GM12878 (cell line): Measurements from ENCODE around the gene CHRNA9. TPM values are rescaled to one million over a fixed set of nuclear protein-coding genes. Genes with fewer than 3 reads are reported as not detected.
A peak's percentile ranks its signal among the peaks of the same experiment; 100 is the strongest.

Experiments
- BACH1 ChIP-seq: fragments of 450-650 bp; IDR thresholded peaks from 2 replicates; pipeline ENCODE4 v1.6.1; 2017; ENCODE audit warnings: mild to moderate bottlenecking, borderline replicate concordance
- BCL3 ChIP-seq: IDR thresholded peaks from 2 replicates; pipeline ENCODE4 v1.6.1; 2011; ENCODE audit warnings: borderline replicate concordance, low read depth, mild to moderate bottlenecking, moderate library complexity, low read length; ENCODE audit not compliant: insufficient read depth, poor library complexity, severe bottlenecking
- CHD1 ChIP-seq: IDR thresholded peaks from 2 replicates; pipeline ENCODE4 v1.6.1; 2012; ENCODE audit warnings: low read depth, low read length, improper control_type of control experiment
- CHD4 ChIP-seq: fragments of 200-600 bp; sonication (generic); IDR thresholded peaks from 2 replicates; pipeline ENCODE4 v1.6.1; 2016; ENCODE audit warnings: mild to moderate bottlenecking
- CTCF ChIP-seq, 3 experiments: IDR thresholded peaks in 2 of 3; conservative IDR thresholded peaks in 1 of 3; 2 replicates each; pipeline ENCODE4 v1.5.1; 2011; ENCODE audit warnings: low read depth in 3 of 3, low read length in 3 of 3, mild to moderate bottlenecking in 3 of 3, control low read depth in 2 of 3, moderate library complexity in 2 of 3, inconsistent platforms in 1 of 3, mixed read lengths in 1 of 3; ENCODE audit not compliant: control insufficient read depth in 2 of 3, insufficient read depth in 1 of 3; ENCODE audit errors: extremely low read depth in 1 of 3
- EGR1 ChIP-seq, 2 experiments: IDR thresholded peaks; 1 replicate in 1 of 2; 2 replicates in 1 of 2; pipeline ENCODE4 v1.6.1; 2011 to 2012; ENCODE audit warnings: low read depth in 2 of 2, low read length in 2 of 2, borderline replicate concordance in 1 of 2, mild to moderate bottlenecking in 1 of 2, moderate library complexity in 1 of 2
- ESRRA ChIP-seq: IDR thresholded peaks from 2 replicates; pipeline ENCODE4 v1.6.1; 2012; ENCODE audit warnings: mild to moderate bottlenecking, low read length, improper control_type of control experiment
- HDAC6 ChIP-seq: fragments of 200-600 bp; sonication (generic); IDR thresholded peaks from one replicate; pipeline ENCODE4 v1.8.0; 2017; ENCODE audit warnings: antibody characterized with exemption; ENCODE audit not compliant: unreplicated experiment
- HSF1 ChIP-seq: fragments of 150-350 bp; IDR thresholded peaks from 2 replicates; pipeline ENCODE4 v1.6.1; 2014; ENCODE audit warnings: mild to moderate bottlenecking, low read depth, low read length
- JUND ChIP-seq: IDR thresholded peaks from 2 replicates; pipeline ENCODE4 v1.6.1; 2012; ENCODE audit warnings: low read depth, mild to moderate bottlenecking, low read length, improper control_type of control experiment, moderate library complexity
- KDM1A ChIP-seq: fragments of 200-600 bp; sonication (generic); IDR thresholded peaks from 2 replicates; pipeline ENCODE4 v1.6.1; 2016; ENCODE audit warnings: borderline replicate concordance
- MAX ChIP-seq: IDR thresholded peaks from 2 replicates; pipeline ENCODE4 v1.6.1; 2012; ENCODE audit warnings: low read depth, low read length, improper control_type of control experiment
- MXI1 ChIP-seq: fragments of 150-350 bp; IDR thresholded peaks from 2 replicates; pipeline ENCODE4 v1.6.1; 2011; ENCODE audit warnings: low read depth, mild to moderate bottlenecking, inconsistent platforms, low read length, improper control_type of control experiment
- MYB ChIP-seq: fragments of 150-350 bp; IDR thresholded peaks from 2 replicates; pipeline ENCODE4 v1.6.1; 2014; ENCODE audit warnings: mild to moderate bottlenecking, low read depth, low read length, borderline replicate concordance
- PAX5 ChIP-seq: IDR thresholded peaks from 2 replicates; pipeline ENCODE4 v1.6.1; 2011; ENCODE audit warnings: low read depth, low read length, borderline replicate concordance
- POU2F2 ChIP-seq: IDR thresholded peaks from 3 replicates; pipeline ENCODE4 v1.6.1; 2011; ENCODE audit warnings: low read depth, mild to moderate bottlenecking, low read length, borderline replicate concordance
- RB1 ChIP-seq: fragments of 450-650 bp; formaldehyde crosslinking; IDR thresholded peaks from 2 replicates; pipeline ENCODE4 v1.6.1; 2017; ENCODE audit warnings: mild to moderate bottlenecking, borderline replicate concordance
- RBBP5 ChIP-seq: fragments of 200-600 bp; sonication (generic); conservative IDR thresholded peaks from 2 replicates; pipeline ENCODE4 v1.6.1; 2016
- STAT1 ChIP-seq: fragments of 450-650 bp; conservative IDR thresholded peaks from 2 replicates; pipeline ENCODE4 v1.6.1; 2014; ENCODE audit warnings: antibody characterized with exemption, mild to moderate bottlenecking
- STAT3 ChIP-seq: IDR thresholded peaks from 2 replicates; pipeline ENCODE4 v1.6.1; 2011; ENCODE audit warnings: low read depth, low read length, improper control_type of control experiment
- TARDBP ChIP-seq: IDR thresholded peaks from 2 replicates; pipeline ENCODE4 v1.6.1; 2016; ENCODE audit warnings: borderline replicate concordance
- TCF12 ChIP-seq: IDR thresholded peaks from 2 replicates; pipeline ENCODE4 v1.6.1; 2011; ENCODE audit warnings: low read depth, mild to moderate bottlenecking, low read length
- USF2 ChIP-seq: IDR thresholded peaks from 2 replicates; pipeline ENCODE4 v1.6.1; 2011; ENCODE audit warnings: low read depth, low read length, improper control_type of control experiment, borderline replicate concordance
- ZNF384 ChIP-seq: IDR thresholded peaks from 2 replicates; pipeline ENCODE4 v1.6.1; 2012; ENCODE audit warnings: low read depth, mild to moderate bottlenecking, low read length, improper control_type of control experiment, borderline replicate concordance
- polyA plus RNA-seq, 11 experiments: library from polyadenylated mRNA; depleted of rRNA in 4 of 11; unstranded in 6 of 11; stranded (reverse) in 5 of 11; fragments of >200 nt; fragmentation: Nextera tagmentation in 4 of 11; fragmentation: Illumina TruSeq in 1 of 11; extraction: Ambion mirVana in 4 of 11; extraction: Trizol in 1 of 11; gene quantifications; 1 replicate in 1 of 11; 2 replicates in 10 of 11; pipeline versions ENCODE4 v1.2.1 to v1.2.3, GENCODE V29; 2011 to 2016; ENCODE audit warnings: inconsistent platforms in 2 of 11, missing spikeins in 2 of 11, low read depth in 1 of 11
- total RNA-seq, 4 experiments: library from RNA; depleted of rRNA in 3 of 4; stranded (reverse); fragments of >200 nt in 3 of 4; fragmentation: Illumina TruSeq in 1 of 4; extraction: Trizol in 1 of 4; gene quantifications; 2 replicates each; pipeline versions ENCODE4 v1.2.1 to v1.2.3, GENCODE V29; 2013 to 2021

CHRNA9 gene
- total and polyA plus RNA-seq, 10 of the 15 experiments (the other 5 are each of a cell fraction or from before 2014, with no cell fraction given) = 0.05 to 0.09 (median 0.08) TPM; not detected in 7

GRCh38 chr4:40305328-40306170 is 29.6 kb upstream of the CHRNA9 start (continued):
- TF ChIP-seq TARDBP (no peak), JUND (0 out of 2 replicates have a peak, but pooled peaks have one; percentile 53), STAT1 (no peak), MYB (no peak; the same call in 1 of the 2 replicates), PAX5 (peak; percentile 93), CHD1 (no peak), BCL3 (peak; percentile 99), KDM1A (no peak), RBBP5 (no peak), HSF1 (no peak), EGR1 (IDR thresholded peaks at IDR 0.05; ENCODE audit: borderline replicate concordance in 1 of 2, low read depth in 2 of 2, low read length in 2 of 2) (peak in 1 of 2 experiments; percentile 68; a peak in 1 of 3 replicates), MAX (no peak; the same call in 1 of the 2 replicates), STAT3 (no peak; the same call in none of the 2 replicates), ESRRA (no peak), MXI1 (peak; percentile 83), ZNF384 (peak; percentile 57; the same call in 1 of the 2 replicates), CTCF (IDR thresholded peaks at IDR 0.05 in 2 of 3, conservative IDR thresholded peaks at IDR 0.05 in 1 of 3; ENCODE audit: control insufficient read depth in 2 of 3, extremely low read depth in 1 of 3, insufficient read depth in 1 of 3, low read depth in 3 of 3, low read length in 3 of 3) (peak in 2 of 3 experiments; percentile 13 to 25; a peak in 2 of 6 replicates), HDAC6 (no peak), BACH1 (peak; percentile 74), RB1 (no peak; the same call in 1 of the 2 replicates), POU2F2 (peak; percentile 72; the same call in 1 of the 3 replicates), USF2 (no peak), TCF12 (peak; percentile 94), CHD4 (no peak)
